Measurements from ENCODE around the gene GPI.
A peak's percentile ranks its signal among the peaks of the same experiment; 100 is the strongest.

Gene GPI

DNA sequence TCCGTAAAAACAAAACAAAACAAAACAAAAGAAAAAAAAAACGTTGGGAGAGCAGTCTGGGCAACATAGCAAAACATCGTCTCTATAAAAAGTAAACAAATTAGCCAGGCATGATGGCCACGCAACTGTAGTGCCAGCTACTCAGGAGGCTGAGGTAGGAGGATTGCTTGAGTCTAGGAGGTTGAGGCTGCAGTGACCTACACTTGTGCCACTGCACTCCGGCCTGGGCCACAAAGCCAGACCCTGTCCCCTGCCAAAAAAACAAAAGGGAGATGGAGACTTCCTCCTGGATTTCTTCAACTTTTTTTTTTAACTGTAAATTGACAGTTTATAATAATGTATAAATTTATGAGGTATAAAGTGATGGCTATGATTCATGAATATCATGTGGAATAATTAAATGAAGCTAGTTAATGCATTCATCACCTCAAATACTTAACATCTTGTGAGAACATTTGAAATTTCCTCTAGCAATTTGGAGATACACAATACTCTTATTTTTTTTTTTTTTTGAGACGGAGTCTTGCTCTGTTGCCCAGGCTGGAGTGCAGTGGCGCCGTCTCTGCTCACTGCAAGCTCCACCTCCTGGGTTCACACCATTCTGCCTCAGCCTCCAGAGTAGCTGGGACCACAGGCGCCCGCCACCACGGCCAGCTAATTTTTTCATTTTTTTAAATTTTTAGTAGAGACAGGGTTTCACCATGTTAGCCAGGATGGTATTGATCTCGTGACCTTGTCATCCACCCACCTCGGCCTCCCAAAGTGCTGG is 41.1 kb downstream of the GPI start:
- no peak for DNase-seq

DNA sequence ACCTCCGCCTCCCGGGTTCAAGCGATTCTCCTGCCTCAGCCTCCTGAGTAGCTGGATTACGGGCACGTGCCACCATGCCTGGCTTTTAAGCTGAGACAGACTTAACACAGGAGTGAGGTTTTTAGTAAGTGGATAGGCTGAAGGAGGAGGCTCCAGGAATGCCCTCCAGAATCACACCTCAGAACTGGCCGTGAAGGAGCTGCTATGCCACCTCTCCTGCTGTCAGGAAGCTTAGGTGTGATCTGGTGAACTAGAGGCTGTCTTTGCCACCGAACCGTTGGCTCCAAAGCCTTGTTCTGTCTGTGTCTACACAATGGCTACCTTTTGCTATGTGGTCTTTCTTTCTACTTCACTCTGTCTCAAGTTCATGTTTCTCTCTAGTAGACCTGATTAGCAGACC is 43.4 kb downstream of the GPI start:
- DNase-seq: no peak

- no peak for DNase-seq
Observed at GRCh38 chr19:34409189-34410164, 44.5 kb downstream of the GPI start.

DNA sequence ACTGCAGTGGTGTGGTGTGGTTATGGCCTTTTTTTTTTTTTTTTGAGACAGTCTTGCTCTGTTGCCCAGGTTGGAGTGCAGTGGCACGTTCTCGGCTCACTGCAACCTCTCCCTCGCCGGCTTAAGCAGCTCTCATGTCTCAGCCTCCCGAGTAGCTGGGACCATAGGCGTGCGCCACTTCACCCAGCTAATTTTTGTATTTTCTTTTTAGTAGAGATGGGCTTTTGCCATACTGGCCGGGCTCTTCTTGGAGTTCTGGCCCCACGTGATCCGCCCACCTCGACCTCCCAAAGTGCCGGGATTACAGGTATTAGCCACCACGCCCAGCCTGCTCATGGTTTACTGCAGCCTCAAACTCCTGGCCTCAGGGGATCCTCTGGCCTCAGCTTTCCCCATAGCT is 46.2 kb downstream of the GPI start:
- DNase-seq: no peak

GRCh38 chr19:34416021-34416545 is 51.1 kb downstream of the GPI start:
- DNase-seq: no peak

DNA sequence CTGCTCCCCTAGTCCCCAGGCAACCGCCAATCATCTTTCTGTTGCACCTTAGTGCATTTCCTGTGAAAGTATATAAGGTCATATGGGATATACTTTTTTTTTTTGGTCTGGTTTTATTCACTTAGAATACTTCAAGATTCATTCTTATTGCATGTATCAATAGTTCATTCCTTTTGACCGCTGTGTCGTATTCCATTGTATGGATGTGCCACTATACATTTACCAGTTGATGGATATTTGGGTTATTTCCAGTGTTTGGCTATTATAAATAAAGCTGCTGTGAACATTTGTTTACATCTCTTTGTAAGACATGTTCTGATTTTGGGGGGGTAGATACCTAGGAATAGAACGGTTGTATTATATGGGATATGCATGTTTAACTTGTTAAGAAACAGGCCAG is 53.3 kb downstream of the GPI start:
- no peak for DNase-seq

DNA sequence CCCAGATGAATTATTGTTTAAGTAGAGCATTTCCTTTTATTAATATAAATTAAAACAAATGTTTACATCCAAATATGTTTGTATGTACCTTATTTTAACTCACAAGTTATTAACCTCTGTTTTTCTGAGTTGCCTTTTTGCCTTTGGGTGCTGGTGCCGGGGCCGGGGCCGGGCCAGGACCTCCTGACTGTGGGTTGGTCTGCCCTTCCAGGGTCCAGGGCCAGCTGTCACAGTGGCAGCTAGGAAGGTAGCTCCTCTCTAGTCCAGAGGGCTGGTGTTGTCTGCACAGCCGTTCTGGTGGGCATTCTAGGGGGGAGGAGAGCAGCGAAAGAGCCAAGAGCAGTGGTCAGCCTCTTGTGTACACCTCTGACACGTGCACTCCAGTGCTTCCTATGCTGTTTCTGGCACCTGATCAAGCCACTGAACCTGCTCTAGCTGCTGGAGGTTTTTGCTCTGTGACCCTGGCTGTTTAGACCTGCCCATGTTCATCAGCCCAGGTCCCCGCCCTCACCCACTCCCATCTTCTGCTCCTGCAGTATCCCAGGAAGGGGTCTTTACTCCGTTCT is 61.2 kb downstream of the GPI start:
- no peak for DNase-seq

GRCh38 chr19:34428549-34429285 is 63.7 kb downstream of the GPI start:
- peak; percentile 66 for DNase-seq

DNA sequence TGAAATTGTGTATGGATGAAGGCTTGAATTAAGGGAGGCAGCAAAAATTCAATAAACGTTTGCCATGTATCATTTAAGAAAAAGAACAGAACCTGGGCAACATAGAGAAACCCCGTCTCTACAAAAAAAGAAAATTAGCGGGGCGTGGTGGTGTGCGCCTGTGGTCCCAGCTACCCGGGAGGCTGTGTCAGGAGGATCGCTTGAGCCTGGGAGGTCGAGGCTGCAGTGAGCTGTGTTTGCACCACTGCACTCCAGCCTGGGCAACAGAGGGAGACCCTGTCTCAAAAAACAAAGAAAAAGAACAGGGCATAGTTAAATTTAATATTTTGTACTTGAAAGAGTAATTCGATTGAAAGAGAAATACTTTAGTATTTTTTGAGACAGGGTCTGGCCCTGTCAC is 64.6 kb downstream of the GPI start:
- no peak for DNase-seq

- DNase-seq: peak; percentile 51
Observed at GRCh38 chr19:34430738-34431625, 66.0 kb downstream of the GPI start.

DNA sequence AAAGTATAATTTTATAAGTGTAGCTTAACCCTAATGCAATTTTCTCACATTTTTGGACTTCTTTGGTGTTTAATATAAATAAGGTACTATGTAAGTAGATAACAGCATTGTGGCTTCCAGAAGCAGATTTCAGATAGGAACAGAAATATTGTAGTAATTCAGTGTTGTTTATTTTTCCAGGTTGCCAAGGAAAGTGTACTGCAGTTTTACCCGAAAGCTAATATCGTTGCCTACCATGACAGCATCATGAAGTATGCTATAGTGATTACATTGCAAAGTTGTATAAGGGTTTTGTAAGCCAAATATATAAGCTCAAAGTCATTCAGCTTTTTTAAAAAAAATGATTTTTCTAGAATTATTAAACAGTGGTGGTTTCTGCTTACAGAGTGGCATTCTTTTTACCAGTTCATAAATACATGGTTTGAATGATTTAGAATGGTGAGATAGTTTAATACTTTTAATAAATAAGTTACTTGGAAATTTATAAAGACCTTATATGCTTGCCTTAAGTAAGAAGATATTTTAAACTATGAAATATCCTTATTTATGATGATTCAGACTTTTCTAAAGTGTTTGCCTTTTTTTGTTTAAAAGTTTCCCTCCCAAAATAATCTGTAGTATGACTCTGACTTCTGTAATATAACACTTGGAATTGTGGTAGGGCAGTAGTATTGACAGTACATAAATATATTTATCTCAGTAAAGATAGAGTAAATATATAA is 66.8 kb downstream of the GPI start:
- DNase-seq: no peak

DNA sequence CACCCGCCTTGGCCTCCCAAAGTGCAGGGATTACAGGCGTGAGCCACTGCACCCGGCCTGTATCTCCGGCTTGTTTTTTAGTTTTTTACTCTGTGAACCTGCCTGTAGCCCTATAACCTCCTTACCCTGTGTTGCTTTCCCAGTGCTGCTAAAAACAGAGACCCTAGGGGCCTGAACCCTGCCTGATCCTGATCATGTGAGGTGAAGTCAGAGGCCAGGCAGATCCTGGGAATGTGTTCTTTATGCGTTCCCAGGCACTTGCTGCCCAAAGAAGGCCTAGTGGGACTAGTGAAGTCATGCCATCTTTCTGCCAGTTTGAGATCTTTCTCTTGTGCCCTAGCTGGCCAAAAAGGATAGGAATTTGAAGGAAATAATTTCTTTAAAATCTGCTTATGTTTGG is 67.8 kb downstream of the GPI start:
- no peak for DNase-seq

DNA sequence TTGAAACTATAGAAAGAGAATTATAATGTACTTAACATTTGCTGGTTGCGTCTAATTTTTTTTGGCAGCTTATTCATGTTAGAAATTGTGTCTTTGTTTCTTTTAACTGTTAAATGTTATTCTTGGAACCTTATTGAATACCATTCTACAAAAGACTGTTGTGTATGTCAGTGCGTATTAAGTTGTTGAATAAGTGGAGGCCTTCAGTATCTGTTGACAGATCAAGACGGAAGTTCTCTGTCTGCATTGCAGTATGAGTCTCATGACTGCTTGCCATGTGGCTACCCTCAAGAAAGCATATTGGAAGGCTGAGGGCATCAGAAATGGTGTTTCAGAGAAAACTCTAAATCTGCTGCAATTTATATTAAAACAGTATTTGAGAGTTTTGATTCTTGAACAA is 71.7 kb downstream of the GPI start:
- DNase-seq: no peak

- no peak for DNase-seq
Observed at GRCh38 chr19:34448191-34448590, 83.2 kb downstream of the GPI start.

All from DMS53 (cell line).